SU-DHL-6 (cell line): ENCODE results near the gene KRTAP1-4.

Experiments
- EZH2phosphoT487 ChIP-seq: fragments of 200-600 bp; sonication (generic), shearing (Covaris generic); conservative IDR thresholded peaks from 2 replicates; pipeline ENCODE4 v1.6.1; 2018; ENCODE audit warnings: mild to moderate bottlenecking, antibody characterized with exemption, low read length, moderate library complexity, mixed read lengths
- TF ChIP-seq, protein P1 (sequence below): fragments of 200-600 bp; sonication (generic); IDR thresholded peaks from one replicate; pipeline ENCODE4 v1.5.1; 2017; ENCODE audit warnings: antibody characterized with exemption, mild to moderate bottlenecking, low read length, moderate library complexity; ENCODE audit not compliant: insufficient read depth, poor library complexity, severe bottlenecking

DNA sequence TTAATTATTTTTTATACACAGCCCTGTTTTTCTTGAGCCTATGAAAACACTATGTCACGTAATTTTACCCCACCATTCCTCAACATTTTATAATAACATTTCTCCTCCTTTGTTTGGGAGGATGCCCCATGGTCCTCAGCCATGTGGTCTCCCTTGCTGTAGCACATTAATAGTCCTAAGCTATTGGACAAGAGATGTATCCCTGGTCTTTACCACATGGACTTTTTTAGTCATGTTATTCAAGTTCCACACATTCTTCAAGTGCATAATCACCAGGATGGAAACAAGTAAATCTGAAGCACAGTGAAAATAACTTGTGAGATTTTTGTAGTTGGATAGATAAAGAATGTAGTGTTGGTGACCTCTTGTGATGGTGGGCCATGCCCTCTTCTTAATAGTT, 32.0 kb upstream of the KRTAP1-4 start:
- TF ChIP-seq, protein P1, sequence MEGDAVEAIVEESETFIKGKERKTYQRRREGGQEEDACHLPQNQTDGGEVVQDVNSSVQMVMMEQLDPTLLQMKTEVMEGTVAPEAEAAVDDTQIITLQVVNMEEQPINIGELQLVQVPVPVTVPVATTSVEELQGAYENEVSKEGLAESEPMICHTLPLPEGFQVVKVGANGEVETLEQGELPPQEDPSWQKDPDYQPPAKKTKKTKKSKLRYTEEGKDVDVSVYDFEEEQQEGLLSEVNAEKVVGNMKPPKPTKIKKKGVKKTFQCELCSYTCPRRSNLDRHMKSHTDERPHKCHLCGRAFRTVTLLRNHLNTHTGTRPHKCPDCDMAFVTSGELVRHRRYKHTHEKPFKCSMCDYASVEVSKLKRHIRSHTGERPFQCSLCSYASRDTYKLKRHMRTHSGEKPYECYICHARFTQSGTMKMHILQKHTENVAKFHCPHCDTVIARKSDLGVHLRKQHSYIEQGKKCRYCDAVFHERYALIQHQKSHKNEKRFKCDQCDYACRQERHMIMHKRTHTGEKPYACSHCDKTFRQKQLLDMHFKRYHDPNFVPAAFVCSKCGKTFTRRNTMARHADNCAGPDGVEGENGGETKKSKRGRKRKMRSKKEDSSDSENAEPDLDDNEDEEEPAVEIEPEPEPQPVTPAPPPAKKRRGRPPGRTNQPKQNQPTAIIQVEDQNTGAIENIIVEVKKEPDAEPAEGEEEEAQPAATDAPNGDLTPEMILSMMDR: no peak
- TF ChIP-seq EZH2phosphoT487: no peak
